ENCODE data around the gene MELTF. TPM values are rescaled to one million over a fixed set of nuclear protein-coding genes. Genes with fewer than 3 reads are reported as not detected.

MELTF gene
- total RNA-seq, 1 donor from 2014 or later = 2.9 TPM

DNA sequence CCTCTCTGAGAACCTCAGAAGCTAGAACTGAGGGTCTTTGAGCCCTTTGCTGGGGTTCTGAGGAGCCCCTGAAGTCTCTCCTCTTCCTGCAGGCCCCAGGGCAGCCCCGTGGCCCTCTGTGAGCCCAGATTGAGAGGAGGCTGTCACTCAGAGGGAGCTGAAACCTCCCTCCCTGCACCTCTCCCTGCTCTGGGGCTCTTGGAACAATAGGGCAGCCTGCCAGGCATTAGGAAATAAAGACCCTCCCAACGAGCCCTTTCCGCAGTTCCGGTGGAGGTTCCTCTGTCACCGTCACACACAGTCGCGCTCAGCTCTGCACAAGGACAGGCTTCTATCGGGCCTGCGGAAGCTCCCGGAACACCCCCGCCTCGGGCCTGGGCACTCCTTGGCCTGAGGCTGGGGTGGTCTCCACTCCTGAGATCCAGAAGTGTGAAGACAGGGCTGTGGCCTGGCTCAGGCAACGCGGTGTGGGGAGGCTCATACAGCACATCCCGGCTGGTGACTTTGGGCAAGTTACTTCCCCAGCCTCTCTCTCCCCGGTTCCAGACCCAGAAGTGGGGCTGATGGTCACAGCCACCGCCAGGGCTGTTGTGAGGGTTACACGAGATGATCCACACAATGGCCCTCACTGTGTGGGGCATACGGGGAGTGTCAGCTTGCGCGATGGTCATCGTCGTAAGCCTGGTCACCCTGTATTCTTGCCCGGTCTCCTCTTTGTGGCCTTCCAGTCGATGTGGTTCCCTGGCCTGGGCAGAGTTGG lies 17.7 kb downstream of the MELTF start:
- no peak for DNase-seq (ENCODE audit: low spot score)
- Mint-ChIP-seq H3K27ac (ENCODE audit: unreplicated experiment) (no peak overlapping the region), H3K4me1 (ENCODE audit: unreplicated experiment) (no peaks in the 10 kb centered on the region), H3K4me3 (ENCODE audit: unreplicated experiment) (no peak overlapping the region), H3K27me3 (ENCODE audit: unreplicated experiment) (peaks cover 5% of the 10 kb centered on the region), H3K36me3 (ENCODE audit: low read depth, unreplicated experiment) (no peaks in the 10 kb centered on the region), H3K9me3 (ENCODE audit: unreplicated experiment) (no peaks in the 10 kb centered on the region)
- TF ChIP-seq, protein P1, sequence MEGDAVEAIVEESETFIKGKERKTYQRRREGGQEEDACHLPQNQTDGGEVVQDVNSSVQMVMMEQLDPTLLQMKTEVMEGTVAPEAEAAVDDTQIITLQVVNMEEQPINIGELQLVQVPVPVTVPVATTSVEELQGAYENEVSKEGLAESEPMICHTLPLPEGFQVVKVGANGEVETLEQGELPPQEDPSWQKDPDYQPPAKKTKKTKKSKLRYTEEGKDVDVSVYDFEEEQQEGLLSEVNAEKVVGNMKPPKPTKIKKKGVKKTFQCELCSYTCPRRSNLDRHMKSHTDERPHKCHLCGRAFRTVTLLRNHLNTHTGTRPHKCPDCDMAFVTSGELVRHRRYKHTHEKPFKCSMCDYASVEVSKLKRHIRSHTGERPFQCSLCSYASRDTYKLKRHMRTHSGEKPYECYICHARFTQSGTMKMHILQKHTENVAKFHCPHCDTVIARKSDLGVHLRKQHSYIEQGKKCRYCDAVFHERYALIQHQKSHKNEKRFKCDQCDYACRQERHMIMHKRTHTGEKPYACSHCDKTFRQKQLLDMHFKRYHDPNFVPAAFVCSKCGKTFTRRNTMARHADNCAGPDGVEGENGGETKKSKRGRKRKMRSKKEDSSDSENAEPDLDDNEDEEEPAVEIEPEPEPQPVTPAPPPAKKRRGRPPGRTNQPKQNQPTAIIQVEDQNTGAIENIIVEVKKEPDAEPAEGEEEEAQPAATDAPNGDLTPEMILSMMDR (IDR thresholded peaks at IDR 0.05; ENCODE audit: unreplicated experiment) = no peak

DNA sequence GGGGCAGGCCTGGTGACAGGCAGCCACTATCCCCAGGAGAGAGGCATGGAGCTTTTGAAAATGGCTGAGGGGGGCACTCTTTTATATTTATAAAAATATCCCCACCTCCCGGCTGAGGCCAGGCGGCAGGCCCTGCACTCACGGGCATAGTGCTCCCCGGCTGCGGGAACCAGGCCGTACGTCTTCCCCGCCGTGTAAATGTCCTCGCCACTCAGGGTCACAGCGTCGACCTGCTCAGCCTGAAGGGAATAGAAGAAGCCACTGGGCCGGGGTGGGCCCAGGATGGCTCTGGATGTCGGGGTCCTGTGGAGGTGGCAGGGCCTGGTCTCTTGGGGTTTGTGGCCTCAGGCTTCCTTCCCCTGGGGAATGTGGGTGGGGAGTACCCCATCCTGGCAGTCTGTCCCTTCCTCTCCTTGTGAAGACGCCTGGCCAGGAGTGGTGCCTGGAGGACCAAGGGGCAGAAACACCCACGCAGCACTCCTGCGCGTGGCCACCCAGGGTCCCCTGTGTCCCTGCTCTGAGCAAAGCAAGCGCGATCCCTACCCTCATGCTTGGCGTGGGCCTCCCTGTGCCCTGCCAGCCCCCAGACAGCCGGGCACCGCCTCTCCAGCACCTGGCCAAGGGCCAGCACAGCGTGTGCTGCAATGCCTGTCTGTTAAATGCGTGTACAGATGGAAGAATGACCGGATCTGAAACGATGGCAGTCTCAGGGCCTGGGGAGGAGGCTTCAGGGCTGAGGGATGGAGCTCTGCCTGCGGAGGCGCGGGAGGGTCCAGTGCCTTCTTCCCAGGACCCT lies 18.9 kb downstream of the MELTF start:
- Mint-ChIP-seq H3K27me3 (ENCODE audit: unreplicated experiment) (peaks cover 3% of the 10 kb centered on the region), H3K4me3 (ENCODE audit: unreplicated experiment) (no peak overlapping the region), H3K27ac (ENCODE audit: unreplicated experiment) (no peak overlapping the region), H3K9me3 (ENCODE audit: unreplicated experiment) (no peaks in the 10 kb centered on the region), H3K4me1 (ENCODE audit: unreplicated experiment) (no peaks in the 10 kb centered on the region), H3K36me3 (ENCODE audit: low read depth, unreplicated experiment) (no peaks in the 10 kb centered on the region)
- DNase-seq (ENCODE audit: low spot score) = no peak
- TF ChIP-seq, protein P1 (IDR thresholded peaks at IDR 0.05; ENCODE audit: unreplicated experiment) = no peak

DNA sequence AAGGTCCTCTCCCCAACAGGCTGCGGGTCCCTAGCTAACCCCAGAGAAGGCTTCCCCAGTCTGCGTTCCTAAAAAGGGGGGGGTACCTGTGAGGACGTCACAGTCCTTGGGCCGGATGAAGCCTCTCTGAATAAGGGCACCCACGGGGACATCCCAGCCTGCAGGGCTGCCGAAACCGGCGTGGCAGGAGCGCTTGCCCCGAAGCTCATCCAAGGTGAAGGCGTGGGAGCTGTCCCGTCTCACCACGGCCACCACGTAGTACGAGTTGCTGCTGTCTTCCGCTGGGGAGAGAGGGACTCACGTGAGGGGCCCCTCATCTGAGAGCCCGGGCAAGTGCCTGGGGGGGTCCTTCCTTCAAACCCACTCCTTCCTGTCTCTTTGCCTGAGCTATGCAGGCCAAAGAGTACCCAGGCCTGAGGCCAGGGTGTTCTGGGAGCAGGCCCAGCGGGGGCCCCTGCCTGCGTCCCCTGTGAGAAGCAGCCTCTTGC lies 20.0 kb downstream of the MELTF start:
- no peaks in the 10 kb centered on the region for H3K4me1 Mint-ChIP-seq (ENCODE audit: unreplicated experiment)
- H3K27me3 Mint-ChIP-seq (ENCODE audit: unreplicated experiment) = peaks cover 11% of the 10 kb centered on the region
- H3K4me3 Mint-ChIP-seq (ENCODE audit: unreplicated experiment) = no peak overlapping the region
- H3K9me3 Mint-ChIP-seq (ENCODE audit: unreplicated experiment) = no peaks in the 10 kb centered on the region
- H3K36me3 Mint-ChIP-seq (ENCODE audit: low read depth, unreplicated experiment) = peaks cover 4% of the 10 kb centered on the region
- no peak overlapping the region for H3K27ac Mint-ChIP-seq (ENCODE audit: unreplicated experiment)
- TF ChIP-seq, protein P1 (IDR thresholded peaks at IDR 0.05; ENCODE audit: unreplicated experiment) = no peak
- no peak for DNase-seq (ENCODE audit: low spot score)

DNA sequence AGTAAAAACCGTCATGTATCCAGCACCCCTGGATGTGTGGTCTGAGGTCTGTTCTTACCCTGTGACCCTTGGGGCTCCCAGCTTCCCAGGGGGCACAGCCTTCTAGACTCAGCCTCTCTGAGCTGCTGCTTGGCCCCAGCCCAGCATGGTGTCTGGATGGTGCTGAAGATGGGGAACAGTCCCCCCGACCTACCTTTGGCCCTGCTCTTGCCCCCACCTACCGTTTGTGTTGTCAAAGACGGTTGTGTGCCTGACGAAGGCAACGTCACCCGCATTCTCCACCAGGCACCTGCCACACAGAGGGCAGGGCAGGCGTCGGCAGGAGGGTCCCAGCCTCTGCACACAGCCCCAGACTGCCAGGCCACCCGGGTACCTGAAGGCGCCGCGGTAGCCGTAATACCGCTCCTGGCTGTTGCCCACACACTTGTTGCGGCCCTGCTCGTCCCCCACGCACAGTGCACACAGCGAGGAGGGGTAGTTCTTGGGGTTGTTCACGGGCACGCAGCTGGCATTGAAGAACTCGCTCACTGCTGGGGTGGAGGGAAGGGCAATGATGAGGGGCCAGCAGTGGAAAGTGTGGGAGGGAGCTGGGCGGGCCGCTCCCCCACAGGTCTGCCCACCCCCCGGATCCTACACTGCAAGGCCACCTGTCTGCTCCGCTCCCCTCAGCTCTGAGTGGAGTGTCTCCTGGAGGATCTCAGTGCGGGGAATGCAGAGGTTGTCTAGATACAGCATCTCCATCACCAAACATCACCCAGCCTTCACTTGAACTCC lies 21.0 kb downstream of the MELTF start:
- peaks cover 4% of the 10 kb centered on the region for H3K36me3 Mint-ChIP-seq (ENCODE audit: low read depth, unreplicated experiment)
- H3K27ac Mint-ChIP-seq (ENCODE audit: unreplicated experiment) = no peak overlapping the region
- TF ChIP-seq, protein P1 (IDR thresholded peaks at IDR 0.05; ENCODE audit: unreplicated experiment) = no peak
- no peak overlapping the region for H3K4me3 Mint-ChIP-seq (ENCODE audit: unreplicated experiment)
- peaks cover 2% of the 10 kb centered on the region for H3K4me1 Mint-ChIP-seq (ENCODE audit: unreplicated experiment)
- H3K27me3 Mint-ChIP-seq (ENCODE audit: unreplicated experiment) = peaks cover 13% of the 10 kb centered on the region
- H3K9me3 Mint-ChIP-seq (ENCODE audit: unreplicated experiment) = no peaks in the 10 kb centered on the region
- no peak for DNase-seq (ENCODE audit: low spot score)
